ENCODE measurements around the gene KNDC1.

DNA sequence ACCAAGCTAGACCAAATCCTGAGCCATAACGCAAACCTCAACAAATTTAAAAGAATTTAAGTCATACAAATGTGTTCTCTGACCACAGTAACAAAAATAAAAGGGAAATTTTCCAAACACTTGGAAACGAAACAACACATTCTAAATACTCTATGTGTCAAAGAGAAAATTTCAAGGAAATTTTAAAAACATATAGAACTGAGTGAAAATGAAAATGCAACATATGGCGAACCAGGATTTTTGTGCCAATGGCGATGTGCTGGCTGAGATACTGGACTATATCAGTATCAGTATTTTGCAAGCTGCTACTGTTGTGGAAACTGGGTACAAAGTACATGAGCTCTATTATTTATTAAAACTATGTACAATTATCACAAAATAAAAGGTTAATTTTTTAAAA lies 34.1 kb downstream of the KNDC1 start:
- TF ChIP-seq, protein P1, sequence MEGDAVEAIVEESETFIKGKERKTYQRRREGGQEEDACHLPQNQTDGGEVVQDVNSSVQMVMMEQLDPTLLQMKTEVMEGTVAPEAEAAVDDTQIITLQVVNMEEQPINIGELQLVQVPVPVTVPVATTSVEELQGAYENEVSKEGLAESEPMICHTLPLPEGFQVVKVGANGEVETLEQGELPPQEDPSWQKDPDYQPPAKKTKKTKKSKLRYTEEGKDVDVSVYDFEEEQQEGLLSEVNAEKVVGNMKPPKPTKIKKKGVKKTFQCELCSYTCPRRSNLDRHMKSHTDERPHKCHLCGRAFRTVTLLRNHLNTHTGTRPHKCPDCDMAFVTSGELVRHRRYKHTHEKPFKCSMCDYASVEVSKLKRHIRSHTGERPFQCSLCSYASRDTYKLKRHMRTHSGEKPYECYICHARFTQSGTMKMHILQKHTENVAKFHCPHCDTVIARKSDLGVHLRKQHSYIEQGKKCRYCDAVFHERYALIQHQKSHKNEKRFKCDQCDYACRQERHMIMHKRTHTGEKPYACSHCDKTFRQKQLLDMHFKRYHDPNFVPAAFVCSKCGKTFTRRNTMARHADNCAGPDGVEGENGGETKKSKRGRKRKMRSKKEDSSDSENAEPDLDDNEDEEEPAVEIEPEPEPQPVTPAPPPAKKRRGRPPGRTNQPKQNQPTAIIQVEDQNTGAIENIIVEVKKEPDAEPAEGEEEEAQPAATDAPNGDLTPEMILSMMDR (IDR thresholded peaks at IDR 0.05) = no peak
- TF ChIP-seq POLR2AphosphoS5 (IDR thresholded peaks at IDR 0.05) (no peak), EP300 (IDR thresholded peaks at IDR 0.05) (no peak)
